SHP77 (cell line): Measurements from ENCODE around the gene FERMT2.
"Not testable (repeated sequence)": the region's sequence is repeated elsewhere in the genome, so short reads cannot be mapped to it uniquely, and the experiment has no call there.

Experiments used
- DNase-seq, 2 experiments: peaks; one replicate each; lab custom pipeline; 2025; lab: John Stamatoyannopoulos, UW

FERMT2 gene

DNA sequence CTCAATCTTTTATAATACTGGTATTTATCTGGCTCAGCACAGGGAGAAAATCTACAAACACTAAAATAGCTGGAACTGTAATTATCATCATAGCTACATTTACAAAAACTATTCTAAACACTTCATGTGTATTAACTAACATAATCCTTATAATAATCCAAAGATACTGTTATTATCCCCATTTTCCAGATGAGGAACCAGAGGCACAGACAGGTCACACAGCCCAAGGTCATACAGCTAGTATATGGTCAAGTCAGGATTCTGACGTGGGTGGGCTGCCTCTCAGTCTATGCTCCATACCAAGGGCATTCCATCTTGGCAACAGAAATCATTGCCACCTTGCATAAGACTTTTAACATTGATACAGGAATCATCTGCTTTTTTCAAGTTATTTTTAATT, 11.4 kb downstream of the FERMT2 start:
- DNase-seq, result no peak

DNA sequence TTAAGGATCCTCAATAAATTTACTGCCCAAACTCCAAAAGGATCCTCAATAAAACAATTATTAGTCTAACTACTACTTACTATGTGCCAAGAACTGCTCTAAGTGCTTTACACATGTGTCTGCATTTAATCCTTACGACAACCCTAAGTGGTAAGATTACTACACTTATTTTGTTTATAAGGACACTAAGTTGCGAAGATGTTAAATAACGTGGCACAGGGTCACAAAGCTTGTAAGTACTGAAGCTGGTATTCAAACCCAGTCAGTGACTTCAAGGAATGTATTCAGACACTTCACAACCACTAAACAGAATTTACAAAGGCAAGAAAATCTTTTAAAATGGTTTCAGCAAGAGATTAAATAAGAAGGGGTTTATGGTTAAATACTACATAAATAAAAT, 13.0 kb downstream of the FERMT2 start:
- no peak for DNase-seq

GRCh38 chr14:52937306-52937705, 13.5 kb downstream of the FERMT2 start:
- DNase-seq, result no peak

DNA sequence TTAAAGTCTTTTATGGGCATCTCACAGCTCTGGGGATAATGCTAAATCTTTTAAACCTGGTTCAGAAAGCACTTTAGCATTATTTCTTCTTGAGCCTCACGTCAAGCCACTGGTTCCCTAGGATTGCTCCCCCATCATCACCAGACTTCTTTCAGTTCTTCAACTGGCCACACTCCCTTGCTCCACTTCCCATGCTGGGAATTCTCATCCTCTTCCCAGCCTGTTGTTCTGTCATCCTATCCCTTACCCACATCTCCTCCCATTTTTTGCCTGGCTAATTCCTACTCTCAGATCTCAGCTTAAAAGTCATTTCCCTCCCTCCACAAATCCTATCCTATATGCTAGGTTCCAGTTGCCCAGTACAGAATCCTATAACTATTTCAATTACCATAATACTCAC, 14.4 kb downstream of the FERMT2 start:
- DNase-seq, result no peak

DNA sequence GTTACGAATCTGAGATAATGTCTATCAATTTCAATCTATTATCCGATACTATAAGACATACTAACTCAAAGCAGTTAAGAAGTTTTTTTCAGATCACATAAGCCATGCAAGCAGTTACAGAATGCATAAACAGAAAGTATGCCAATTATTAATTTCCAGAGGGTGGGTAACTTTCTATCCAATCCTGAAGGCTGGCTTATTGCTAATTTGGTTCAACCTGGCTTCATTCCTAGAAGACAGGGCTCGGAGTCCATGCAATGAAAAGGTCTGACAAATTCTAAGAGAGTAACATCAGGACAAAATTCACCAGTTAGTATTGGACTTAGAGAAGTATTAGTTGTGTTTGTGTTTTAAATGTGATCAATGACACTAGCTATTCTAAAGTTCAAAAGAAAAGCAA, 15.0 kb downstream of the FERMT2 start:
- no peak for DNase-seq

- no peak for DNase-seq
Observed at GRCh38 chr14:52934762-52935161, 16.1 kb downstream of the FERMT2 start.

- DNase-seq, result no peak
Observed at GRCh38 chr14:52929192-52929807, 21.6 kb downstream of the FERMT2 start.

DNA sequence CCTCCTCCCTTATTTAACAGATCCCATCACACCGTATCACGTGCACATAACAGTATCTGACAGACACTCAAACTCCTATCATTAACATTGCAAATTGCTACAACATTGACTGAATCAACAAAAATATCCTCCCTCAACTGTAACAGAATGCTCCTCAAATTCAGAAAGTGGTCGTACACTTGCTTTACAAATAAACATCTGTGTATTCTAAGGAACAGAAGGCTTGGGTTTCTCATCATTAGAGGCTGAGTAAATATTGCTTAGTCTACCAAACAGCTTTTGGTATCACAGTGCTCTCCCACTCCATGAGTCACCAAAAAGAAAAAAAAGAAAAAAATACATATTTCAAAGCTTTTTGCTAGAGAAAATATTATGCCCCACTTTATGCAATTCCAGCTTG, 23.9 kb downstream of the FERMT2 start:
- DNase-seq, result peak in 1 of 2 experiments; percentile 7

DNA sequence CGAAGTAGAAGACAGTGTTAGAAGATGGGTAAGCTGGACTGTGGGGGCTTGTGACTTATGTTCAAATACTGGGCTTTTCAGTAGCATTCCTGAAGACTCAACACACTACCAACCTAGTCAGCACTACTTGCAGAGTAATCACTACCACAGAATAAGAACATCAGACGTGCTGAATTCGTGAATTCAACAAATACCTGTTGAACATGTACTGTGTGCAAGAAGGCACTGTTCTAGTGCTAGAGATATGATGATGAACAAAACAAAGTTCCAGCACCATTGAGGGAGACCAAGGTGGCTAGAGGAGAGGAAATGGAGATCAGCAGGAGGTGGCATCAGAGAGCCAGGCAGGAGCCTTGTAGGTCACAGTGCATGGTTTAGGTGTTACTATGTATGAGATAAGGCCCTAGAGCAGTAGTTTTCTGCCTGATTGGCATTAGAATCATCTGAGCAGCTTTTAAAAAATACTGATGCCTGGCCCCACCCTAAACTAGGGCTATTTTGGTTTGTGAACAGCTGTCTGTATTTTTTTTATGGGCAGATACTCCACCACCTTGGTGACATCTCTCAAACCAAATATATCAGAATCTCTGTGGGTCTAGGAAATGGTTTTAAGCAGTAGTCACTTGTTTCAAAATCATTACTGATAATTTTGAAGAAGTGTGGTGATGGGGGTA, 26.8 kb downstream of the FERMT2 start:
- no peak for DNase-seq

DNA sequence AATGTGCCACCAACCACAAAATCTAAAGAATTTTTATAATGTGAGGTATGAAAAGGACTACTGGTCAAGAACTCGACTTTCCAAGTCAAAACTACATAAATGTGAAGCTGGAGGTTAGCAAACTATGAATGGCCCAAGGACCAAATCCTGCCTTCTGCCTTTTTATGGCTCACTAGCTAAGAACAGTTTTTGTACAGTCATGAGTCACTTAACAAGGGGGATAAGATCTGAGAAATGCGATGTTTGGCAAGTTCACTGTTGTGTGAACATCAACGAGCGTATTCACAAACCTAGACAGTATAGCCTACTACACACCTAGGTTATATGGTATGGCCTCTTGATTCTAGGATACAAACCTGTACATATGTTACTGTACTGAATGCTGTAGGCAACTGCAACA, 28.2 kb downstream of the FERMT2 start:
- no peak for DNase-seq

DNA sequence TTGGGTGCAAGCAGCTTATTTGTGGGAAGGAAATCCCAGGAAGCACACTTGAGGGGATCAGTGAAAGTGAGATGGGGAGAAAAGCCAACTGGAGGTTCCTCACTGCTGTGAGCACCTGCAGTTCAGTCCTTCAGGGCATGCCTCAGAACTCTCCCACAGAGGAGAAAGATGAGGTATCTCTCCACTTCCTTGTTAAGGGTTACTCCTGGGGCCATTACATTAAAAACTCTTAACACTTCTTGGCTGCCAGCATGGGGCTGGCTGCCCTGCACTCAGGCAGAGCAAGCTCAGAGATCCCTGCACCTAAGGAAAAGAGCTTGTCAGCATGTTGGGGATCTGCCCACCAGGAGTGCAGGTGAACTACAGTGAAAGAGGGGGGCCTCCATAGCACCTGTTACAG, 28.8 kb downstream of the FERMT2 start:
- no peak for DNase-seq

DNA sequence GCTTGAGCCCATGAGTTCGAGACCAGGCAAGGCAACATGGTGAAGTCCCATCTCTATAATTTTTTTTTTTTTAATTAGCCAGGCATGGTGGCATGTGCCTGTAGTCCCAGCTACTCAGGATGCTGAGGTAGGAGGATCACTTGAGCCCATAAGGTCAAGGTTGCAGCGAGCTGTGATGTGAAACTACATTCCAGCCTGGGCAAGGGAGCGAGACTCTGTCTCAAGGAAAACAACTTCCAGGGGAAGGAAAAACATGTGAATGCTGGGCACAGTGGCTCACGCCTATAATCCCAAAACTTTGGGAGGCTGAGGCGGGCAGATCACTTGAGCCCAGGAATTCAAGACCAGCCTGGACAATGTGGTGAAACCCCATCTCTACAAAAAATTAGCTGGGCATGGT, 30.4 kb downstream of the FERMT2 start:
- DNase-seq, result not testable (repeated sequence)

DNA sequence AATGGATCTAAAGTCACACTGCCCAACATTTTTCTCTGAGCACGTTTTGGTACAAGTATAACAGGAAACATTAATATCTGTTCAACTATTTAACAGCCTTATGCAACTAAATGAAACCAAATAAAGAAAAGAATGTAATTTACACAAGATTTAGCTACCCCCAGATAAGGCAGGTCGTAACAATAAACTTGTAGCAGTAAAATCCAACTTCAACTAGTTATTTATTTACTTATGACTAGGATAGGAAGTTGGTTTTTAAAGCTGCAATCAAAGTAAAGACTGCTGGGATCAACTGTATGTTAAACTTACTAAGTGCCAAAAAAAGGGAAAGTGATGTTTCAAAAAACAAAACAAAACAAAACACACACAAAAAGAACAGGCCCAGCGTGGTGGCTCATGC, 30.9 kb downstream of the FERMT2 start:
- DNase-seq, result no peak

GRCh38 chr14:52918486-52918885, 32.4 kb downstream of the FERMT2 start:
- no peak for DNase-seq

DNA sequence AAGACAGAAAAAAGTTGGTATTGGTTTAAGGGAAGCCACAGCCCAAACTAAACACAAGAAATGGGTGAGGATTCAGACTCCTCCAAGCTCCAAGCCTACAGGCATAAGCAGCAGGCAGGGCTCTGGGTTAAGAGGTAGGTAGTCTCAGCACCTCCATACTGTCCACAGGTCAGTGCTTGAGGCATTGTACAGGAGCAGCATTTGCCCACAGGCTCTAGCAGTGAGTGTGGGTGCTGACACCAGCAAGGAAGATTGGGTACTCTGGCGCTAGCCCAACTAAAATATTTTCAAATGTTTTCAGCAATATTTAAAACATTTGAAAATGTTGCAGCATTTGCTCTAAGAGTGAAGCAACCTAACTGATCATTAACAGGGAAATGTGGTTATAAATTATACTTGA, 33.1 kb downstream of the FERMT2 start:
- no peak for DNase-seq

DNA sequence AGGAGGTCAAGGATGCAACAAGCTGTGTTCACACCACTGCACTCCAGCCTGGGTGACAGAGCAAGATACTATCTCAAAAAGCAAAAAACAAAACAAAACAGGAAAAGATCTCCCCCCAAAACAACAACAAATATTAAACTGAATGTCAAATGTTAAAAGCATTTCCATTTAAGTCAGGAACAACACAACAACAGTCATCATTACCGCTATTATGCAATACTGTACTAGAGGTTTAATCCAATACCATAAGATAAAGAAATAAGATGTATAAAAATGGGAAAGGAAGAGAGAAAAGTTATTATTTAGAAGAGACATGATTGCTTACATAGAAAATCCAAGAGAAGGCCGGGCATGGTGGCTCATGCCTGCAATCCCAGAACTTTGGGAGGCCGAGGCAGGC, 36.6 kb downstream of the FERMT2 start:
- no peak for DNase-seq

- no peak for DNase-seq
Observed at GRCh38 chr14:52913271-52913670, 37.6 kb downstream of the FERMT2 start.

DNA sequence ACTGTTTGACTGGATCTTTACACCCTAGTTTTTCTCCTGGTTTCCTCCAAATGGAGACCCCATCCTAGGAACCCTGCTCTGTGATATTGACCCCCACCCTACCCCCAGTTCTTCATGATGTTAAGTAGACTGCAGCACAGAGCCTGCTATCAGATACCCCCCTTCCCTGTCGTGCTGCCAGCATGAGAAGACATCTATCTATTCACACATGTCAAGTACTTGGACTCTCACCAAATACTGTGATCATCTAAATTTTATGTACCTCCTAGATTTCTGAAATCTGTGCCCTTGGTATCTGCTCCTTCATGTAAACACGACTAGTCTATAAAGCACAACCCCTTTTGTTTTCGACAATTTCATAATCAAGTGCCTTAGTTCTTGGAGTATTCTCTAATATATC, 38.9 kb downstream of the FERMT2 start:
- DNase-seq, result no peak

- DNase-seq, result no peak
Observed at GRCh38 chr14:52910572-52910971, 40.3 kb downstream of the FERMT2 start.

DNA sequence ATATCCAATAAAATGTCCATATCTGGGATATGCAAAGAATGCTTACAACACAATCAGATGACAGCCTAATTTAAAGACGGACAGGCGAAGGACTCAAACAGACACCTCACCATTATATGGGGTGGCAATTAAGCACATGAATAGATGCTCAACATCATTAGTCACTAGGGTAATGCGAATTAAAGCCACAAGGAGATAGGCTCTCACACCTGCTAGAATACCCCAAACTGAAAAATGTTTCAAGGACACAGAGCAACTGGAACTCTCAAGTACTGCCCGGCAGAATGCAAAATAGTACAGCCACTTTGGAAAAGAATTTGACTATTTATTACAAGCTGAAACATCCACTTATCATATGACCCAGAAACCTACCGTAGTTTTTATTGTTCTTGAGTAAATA, 42.9 kb downstream of the FERMT2 start:
- DNase-seq, result no peak

DNA sequence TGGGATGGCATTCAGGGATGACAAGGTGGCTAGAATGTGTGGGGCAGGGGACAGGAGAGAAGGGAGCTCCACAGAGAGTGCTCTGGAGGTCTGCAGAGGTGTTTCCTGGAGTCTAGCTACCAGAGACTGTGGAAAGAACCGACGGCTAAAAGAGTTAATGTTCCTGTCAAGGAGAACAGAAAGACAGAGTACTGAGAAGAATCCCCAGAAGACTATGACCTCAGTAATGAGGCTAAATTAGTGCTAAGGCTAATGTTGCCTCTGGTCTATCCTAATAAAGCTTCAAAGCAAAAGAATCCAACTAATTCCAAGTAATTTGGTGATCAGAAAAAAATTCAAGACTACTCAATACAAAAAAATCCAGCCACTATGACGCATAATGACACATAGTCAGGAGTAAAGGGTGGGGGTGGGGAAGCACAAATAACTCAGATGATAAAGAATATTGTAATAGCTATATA, 44.7 kb downstream of the FERMT2 start:
- DNase-seq, result no peak

DNA sequence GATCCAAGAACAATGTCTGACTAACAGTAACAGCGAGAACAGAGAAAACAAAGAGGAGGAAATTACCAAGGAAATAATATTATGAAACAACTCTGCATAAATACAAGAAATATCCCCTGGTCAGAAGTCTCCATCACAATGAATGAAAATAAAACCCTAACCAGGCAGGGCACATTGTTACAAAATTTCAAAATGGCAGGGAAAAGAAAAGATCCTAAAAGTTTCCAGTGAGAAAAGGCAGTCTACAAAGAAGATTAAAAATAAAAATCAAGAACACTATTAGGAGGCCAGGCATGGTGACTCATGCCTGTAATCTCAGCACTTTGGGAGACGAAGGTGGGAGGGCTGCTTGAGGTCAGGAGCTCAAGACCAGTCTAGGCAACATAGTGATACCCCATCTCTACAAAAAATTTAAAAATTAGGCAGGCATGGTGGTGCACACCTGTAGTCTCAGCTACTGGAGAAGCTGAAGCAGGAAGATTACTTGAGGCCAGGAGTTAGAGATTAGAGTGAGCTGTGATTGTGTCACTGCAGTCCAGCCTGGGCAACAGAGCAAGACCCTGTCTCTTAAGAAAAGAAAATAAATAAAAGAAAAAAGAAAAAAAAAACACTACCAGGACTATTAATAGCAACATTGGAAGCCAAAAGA, 47.8 kb downstream of the FERMT2 start:
- DNase-seq, result no peak

- DNase-seq, result no peak
Observed at GRCh38 chr14:52901357-52901980, 49.4 kb downstream of the FERMT2 start.
